Urinary bladder (tissue), 4 donors: ENCODE measurements around the gene SFMBT1. TPM values are rescaled to one million over a fixed set of nuclear protein-coding genes. Genes with fewer than 3 reads are reported as not detected.

ENCODE experiments used
- DNase-seq: peaks from one replicate; pipeline ENCODE4 v3.0.0-alpha.2; 2015; ENCODE audit errors: extremely low spot score
- H3K27ac ChIP-seq: one replicate; pipeline ENCODE4 v1.5.1; 2013; ENCODE audit warnings: low read depth, mild to moderate bottlenecking, moderate library complexity
- H3K36me3 ChIP-seq: one replicate; pipeline ENCODE4 v1.6.1; 2013; ENCODE audit warnings: mild to moderate bottlenecking, moderate library complexity; ENCODE audit not compliant: insufficient read depth
- H3K4me1 ChIP-seq: one replicate; pipeline ENCODE4 v1.6.1; 2013; ENCODE audit warnings: mild to moderate bottlenecking, moderate library complexity; ENCODE audit not compliant: insufficient read depth
- H3K4me3 ChIP-seq: one replicate; pipeline ENCODE4 v1.5.1; 2013; ENCODE audit warnings: low read depth, low read length
- WGBS: extraction: QIAGEN DNeasy Blood & Tissue Kit; methylation state at CpG from one replicate; pipeline ENCODE4 v1.1.7; 2013; 5-methylcytosine and 5-hydroxymethylcytosine counted together
- polyA plus RNA-seq: library from polyadenylated mRNA; stranded (reverse); fragments of 200-250 nt; gene quantifications from one replicate; pipeline ENCODE4 v1.2.3, GENCODE V29; 2013
- total RNA-seq: library from RNA; depleted of rRNA; stranded (reverse); fragments of >200 nt; gene quantifications from one replicate; pipeline ENCODE4 v1.2.3, GENCODE V29; 2014
- donor health status: healthy with polysubstance abuse.
- donor health status: healthy.

SFMBT1 gene
- total and polyA plus RNA-seq, 2 donors: 5.5 to 17.8 TPM

DNA sequence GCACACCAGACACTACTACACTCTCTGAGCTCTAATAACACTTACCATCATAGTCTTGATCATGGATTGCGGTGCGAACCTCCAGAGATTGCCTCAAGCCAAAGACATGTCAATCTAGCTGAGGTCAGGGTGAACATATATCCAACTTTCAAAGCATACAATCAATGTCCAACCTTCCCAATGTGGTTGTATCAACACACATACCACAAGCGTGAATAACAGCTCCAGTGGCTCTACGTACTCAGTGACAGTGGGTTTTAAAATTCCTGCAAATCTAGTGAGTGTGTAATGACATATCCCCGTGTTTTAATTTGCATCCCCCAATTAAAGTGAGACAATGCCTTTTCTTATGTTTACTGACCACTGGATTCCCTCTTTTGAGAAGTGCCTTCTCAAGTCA lies 29.6 kb downstream of the SFMBT1 start:
- no peak for DNase-seq
- Histone ChIP-seq H3K36me3 (no peaks in the 10 kb centered on the region), H3K4me3 (no peak overlapping the region), H3K27ac (no peak overlapping the region), H3K4me1 (no peaks in the 10 kb centered on the region)
- WGBS: 89% methylated on average over 5 of the region's 5 CpGs

DNA sequence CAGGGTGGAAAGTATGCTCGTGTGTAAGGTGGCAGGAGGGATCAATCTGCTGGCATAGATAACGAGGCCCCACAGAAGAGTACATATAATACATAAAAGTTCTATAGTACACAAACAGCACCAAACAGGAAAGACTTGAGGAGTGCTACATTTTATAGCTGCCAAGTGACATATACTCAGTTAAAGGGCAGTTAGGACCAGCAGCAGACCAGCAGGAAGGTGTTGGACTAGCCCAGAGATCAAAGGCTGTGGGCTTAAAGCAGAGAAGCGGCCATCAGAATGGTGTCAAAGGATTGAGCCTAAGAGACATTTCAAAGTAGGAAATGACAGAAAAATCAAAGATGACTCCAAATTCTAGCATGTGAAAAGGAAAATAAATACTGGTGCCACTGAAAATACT lies 34.5 kb downstream of the SFMBT1 start:
- Histone ChIP-seq H3K4me3 (no peak overlapping the region), H3K36me3 (no peaks in the 10 kb centered on the region), H3K4me1 (no peaks in the 10 kb centered on the region), H3K27ac (no peak overlapping the region)
- 78% methylated on average over 3 of the region's 3 CpGs for WGBS
- no peak for DNase-seq

DNA sequence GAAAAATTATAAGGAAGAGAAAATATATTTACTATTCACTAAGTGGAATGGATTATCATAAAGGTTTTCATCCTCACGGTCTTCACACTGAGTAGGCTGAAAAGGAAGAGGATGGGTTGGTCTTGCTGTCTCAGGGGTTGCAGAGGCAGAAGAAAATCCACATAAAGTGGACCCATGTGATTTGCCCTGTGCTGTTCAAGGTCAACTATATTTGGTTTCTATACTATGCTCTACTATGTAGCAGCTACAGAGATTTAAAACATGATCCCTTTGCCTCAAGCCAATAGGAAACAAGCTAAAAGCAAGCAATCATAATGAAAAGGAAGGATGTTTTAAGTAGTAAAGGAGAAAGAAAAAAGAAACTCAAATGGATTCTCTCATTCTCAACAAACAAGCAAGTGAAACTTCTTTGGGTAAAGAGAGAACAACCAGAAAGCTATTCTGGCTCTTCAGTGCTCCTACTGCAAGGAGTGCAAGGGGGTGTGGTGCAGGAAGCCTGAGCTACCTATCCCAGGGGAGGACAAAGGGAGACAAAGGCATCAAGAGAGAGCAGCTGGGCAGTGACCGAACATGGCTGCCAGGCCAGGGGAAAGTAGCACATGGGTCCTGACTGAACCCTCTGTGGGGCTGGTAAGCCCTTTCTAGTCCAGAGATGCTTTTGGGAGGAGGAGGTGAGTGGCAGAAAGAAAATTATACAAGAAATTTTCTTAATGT lies 35.9 kb downstream of the SFMBT1 start:
- 85% methylated on average over 2 of the region's 2 CpGs for WGBS
- Histone ChIP-seq H3K27ac (no peak overlapping the region), H3K4me3 (no peak overlapping the region)

GRCh38 chr3:53008932-53009331 lies 36.9 kb downstream of the SFMBT1 start:
- H3K4me3 ChIP-seq: no peak overlapping the region
- DNase-seq: no peak
- H3K27ac ChIP-seq: no peak overlapping the region
- no peaks in the 10 kb centered on the region for H3K4me1 ChIP-seq
- H3K36me3 ChIP-seq: no peaks in the 10 kb centered on the region
- WGBS: 86% methylated on average over 6 of the region's 6 CpGs

More for the DNA sequence above, 35.9 kb downstream of the SFMBT1 start:
- no peak for DNase-seq
- Histone ChIP-seq H3K4me1 (no peaks in the 10 kb centered on the region), H3K36me3 (no peaks in the 10 kb centered on the region)

DNA sequence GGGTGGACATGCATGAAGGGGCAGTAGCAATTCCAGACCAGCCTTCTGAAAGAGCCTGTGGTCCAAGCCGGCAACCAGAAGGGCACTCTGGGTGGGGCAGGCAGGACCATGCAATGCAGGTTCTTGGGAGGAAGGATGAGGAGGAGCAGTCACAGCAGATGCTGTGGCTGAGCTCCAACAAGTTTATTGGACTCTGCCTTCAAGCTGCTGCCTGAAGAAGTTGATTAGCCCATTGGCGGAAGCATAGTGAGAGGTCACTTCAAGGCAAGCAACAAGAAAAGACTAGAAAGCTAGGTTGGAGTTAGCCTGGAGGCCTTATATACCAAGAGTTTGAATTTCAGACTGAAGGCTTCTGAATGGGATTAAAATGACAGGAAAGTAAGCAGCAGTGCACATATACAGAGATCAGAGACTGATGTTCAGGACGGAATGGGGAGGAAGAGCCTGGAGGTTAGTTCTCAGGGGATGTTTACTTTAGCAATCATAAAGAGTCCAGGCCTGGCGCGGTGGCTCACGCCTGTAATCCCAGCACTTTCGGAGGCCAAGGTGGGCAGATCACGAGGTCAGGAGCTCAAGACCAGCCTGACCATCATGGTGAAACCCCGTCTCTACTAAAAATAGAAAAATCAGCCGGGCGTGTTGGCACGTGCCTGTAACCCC lies 39.9 kb downstream of the SFMBT1 start:
- WGBS: 66% methylated on average over 12 of the region's 12 CpGs
- DNase-seq: no peak
- Histone ChIP-seq H3K36me3 (no peaks in the 10 kb centered on the region), H3K4me3 (no peak overlapping the region), H3K4me1 (no peaks in the 10 kb centered on the region), H3K27ac (no peak overlapping the region)

DNA sequence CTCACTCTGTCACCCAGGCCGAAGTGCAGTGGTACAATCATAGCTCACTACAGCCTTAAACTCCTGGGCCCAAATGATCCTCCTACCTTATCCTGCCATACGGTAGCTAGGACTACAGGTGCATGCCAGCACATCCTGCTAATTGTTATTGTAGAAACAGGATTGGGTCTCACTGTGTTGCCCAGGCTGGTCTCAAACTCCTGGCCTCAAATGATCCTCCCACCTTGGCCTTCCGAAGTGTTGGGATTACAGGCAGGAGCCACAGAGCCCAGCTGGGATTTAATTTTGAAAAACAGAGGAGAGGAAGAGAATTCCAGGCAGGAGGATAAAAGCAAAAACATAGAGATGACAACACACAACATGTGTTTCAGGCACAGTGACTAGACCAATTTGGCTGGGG lies 40.5 kb downstream of the SFMBT1 start:
- no peak for DNase-seq
- Histone ChIP-seq H3K36me3 (no peaks in the 10 kb centered on the region), H3K4me3 (no peak overlapping the region), H3K4me1 (no peaks in the 10 kb centered on the region), H3K27ac (no peak overlapping the region)
- 46% methylated on average over 3 of the region's 3 CpGs for WGBS

DNA sequence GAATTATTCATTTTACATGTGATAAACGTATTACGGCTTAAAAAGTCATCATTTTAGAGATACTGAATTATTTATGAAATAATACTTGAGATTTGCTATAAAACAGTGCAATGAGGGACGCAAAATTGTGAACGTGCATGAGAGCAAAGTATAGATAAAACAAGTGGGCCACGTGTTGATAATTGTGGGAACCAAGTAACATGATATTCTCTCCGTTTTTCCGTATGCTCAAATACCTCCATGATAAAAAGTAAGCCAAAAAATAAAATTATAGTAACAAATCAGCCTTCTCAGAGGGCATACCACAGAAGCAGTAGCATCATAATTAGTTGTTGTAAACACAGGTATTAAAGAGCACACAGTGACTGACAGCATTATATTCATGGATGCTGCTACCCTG lies 42.6 kb downstream of the SFMBT1 start:
- no peak for DNase-seq
- WGBS: 89% methylated on average over 7 of the region's 7 CpGs
- no peaks in the 10 kb centered on the region for H3K36me3 ChIP-seq
- no peak overlapping the region for H3K27ac ChIP-seq
- H3K4me3 ChIP-seq: no peak overlapping the region
- no peaks in the 10 kb centered on the region for H3K4me1 ChIP-seq

DNA sequence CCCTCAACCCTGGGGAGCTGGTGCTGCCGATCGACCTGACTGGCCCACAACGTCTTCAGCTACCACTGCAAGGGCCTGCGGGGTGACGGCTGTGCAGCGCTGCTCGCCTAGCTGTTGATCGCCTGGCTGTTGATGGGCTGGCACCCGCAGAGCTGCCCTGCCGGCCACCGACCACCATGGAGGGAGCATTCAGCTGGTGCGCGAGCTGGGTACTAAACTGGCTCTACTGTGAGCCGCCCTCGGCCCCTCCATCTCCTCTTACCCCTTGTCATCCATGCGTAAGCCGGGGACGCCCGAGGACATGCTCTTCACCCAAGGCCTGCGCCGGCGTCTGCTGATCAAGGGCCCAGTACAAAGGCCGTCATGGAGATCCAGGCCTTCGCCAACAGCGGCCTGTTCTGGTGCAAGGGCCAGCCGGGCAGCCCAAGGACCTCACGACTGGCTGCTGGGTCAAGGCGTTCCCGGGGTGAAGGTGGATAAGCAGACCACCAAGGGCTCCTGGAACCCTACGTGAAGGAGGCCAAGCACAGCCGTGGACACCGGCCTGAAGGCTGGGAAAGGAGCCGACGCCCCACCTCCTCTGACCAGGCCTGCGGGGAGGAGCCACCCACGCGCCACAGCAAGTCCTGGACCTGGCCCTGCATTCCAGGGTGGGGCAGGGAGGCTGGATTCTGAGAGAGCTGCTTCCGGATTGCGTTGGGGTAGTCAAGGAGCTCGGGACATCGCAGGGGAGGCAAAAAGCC lies 46.9 kb downstream of the SFMBT1 start:
- Histone ChIP-seq H3K4me3 (no peak overlapping the region), H3K36me3 (no peaks in the 10 kb centered on the region), H3K4me1 (no peaks in the 10 kb centered on the region), H3K27ac (no peak overlapping the region)
- no peak for DNase-seq
- 94% methylated on average over 41 of the region's 41 CpGs for WGBS

DNA sequence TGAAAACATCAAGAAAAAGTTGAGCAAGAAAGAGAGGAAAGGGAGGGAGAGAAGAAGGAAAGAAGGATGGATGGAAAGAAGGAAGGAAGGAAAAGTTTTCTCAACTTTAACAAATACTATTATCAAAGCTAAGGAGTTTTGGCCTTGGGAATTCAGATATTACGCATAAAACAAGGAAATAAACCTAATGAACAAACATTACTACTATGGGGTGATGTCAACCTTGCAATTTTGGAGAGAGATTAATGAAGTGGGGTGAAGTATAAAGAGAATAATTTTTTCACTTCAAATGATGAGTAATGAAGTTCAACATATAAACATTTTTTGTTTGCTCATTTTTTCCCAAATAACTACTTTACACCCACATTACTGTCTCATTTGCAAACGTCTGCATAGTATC lies 55.2 kb downstream of the SFMBT1 start:
- H3K4me1 ChIP-seq: no peaks in the 10 kb centered on the region
- WGBS: 74% methylated on average over 2 of the region's 2 CpGs

GRCh38 chr3:52986938-52987337 lies 58.9 kb downstream of the SFMBT1 start:
- H3K36me3 ChIP-seq: no peaks in the 10 kb centered on the region
- 63% methylated on average over 3 of the region's 3 CpGs for WGBS
- H3K27ac ChIP-seq: no peak overlapping the region
- H3K4me1 ChIP-seq: no peaks in the 10 kb centered on the region
- H3K4me3 ChIP-seq: no peak overlapping the region
- no peak for DNase-seq

More for the DNA sequence above, 55.2 kb downstream of the SFMBT1 start:
- Histone ChIP-seq H3K27ac (no peak overlapping the region), H3K36me3 (no peaks in the 10 kb centered on the region), H3K4me3 (no peak overlapping the region)
- DNase-seq: no peak

DNA sequence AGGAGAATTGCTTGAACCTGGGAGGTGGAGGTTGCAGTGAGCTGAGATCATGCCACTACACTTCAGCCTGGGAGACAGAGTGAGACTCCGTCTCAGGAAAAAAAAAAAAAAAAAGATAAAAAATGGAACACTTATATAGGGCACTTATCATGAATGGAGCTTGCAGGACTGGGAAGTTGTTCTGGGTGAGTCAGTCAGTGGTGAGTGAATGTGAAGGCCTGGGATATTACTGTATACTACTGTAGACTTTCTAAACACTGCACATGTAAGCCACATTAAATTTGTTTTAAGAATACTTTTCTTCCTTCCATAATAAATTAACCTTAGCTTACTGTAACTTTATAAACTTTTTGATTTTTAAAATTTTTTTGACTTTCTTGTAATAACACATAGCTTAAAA lies 59.8 kb downstream of the SFMBT1 start:
- H3K4me3 ChIP-seq: no peak overlapping the region
- WGBS: 90% methylated on average over 1 of the region's 1 CpG
- no peaks in the 10 kb centered on the region for H3K4me1 ChIP-seq
- DNase-seq: no peak
- H3K27ac ChIP-seq: no peak overlapping the region
- H3K36me3 ChIP-seq: no peaks in the 10 kb centered on the region

DNA sequence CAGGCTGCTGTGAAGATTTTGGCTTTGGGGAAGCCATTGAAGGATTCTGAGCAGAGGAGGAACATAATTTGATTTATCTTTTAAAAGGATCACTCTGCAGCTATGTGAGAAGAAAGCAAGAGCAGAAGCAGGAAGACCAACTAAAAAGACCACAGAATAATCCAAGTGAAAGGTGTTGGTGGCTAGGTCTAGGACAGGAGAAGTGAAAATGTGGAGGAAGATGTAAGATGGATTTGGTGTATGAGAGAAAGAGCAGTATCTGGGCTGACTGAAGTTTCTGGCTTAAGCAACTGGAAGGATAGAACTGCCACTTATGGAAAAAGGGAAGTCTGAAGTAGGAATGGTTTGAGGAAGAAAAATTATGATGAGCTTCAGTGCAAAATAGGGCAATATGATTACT lies 62.0 kb downstream of the SFMBT1 start:
- H3K4me1 ChIP-seq: no peaks in the 10 kb centered on the region
- no peak for DNase-seq
- H3K4me3 ChIP-seq: no peak overlapping the region
- no peak overlapping the region for H3K27ac ChIP-seq
- H3K36me3 ChIP-seq: no peaks in the 10 kb centered on the region

DNA sequence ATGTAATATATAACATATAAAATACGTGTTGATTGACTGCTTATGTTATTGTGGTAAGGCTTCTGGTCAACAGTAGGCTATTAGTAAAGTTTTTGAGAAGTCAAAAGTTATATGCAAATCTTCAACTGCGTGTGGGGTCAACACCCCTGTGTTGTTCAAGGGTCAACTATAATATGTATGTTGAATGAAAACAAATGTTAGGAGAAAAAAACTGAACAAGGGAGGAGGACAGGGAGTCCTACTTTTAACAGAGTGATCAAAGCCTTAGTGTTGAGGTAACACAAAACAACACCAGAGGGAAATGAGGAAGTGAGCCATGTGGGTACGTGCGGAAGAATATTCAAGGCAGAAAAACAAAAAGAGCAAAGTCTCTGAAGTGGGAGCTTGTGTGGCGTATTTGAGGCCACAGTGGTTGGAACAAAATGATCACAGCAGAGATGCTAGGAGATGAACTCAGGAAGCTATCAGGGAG lies 62.5 kb downstream of the SFMBT1 start:
- no peak for DNase-seq
- Histone ChIP-seq H3K4me1 (no peaks in the 10 kb centered on the region), H3K27ac (no peak overlapping the region), H3K36me3 (no peaks in the 10 kb centered on the region), H3K4me3 (no peak overlapping the region)
- 82% methylated on average over 5 of the region's 5 CpGs for WGBS

DNA sequence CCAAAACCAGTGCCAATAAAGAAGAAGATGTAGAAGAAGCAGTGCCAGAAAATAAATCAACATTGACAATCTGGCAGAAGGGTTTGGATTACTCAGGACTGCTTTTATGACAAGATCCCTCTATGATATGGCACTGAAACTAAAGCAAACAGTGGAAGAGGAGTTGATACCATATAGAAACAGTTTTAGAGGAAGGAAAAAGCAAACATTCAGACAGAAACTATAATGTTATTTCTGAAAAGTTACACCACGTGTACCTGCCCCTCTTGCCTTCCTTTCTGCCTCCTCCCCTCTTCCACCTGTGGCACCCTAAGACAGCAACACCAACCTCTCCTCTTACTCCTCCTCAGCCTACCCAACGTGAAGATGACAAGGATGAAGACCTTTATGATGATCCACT lies 63.0 kb downstream of the SFMBT1 start:
- Histone ChIP-seq H3K4me3 (no peak overlapping the region), H3K27ac (no peak overlapping the region), H3K4me1 (no peaks in the 10 kb centered on the region), H3K36me3 (no peaks in the 10 kb centered on the region)
- no peak for DNase-seq
- WGBS: 71% methylated on average over 2 of the region's 2 CpGs
